ENCODE data around the gene FAM169A.
"Not testable (repeated sequence)": the region's sequence is repeated elsewhere in the genome, so short reads cannot be mapped to it uniquely, and the experiment has no call there.

FAM169A gene, protein sequence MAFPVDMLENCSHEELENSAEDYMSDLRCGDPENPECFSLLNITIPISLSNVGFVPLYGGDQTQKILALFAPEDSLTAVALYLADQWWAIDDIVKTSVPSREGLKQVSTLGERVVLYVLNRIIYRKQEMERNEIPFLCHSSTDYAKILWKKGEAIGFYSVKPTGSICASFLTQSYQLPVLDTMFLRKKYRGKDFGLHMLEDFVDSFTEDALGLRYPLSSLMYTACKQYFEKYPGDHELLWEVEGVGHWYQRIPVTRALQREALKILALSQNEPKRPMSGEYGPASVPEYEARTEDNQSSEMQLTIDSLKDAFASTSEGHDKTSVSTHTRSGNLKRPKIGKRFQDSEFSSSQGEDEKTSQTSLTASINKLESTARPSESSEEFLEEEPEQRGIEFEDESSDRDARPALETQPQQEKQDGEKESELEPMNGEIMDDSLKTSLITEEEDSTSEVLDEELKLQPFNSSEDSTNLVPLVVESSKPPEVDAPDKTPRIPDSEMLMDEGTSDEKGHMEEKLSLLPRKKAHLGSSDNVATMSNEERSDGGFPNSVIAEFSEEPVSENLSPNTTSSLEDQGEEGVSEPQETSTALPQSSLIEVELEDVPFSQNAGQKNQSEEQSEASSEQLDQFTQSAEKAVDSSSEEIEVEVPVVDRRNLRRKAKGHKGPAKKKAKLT

GRCh38 chr5:74865804-74866595 lies at the start of gene FAM169A:
Gene FAM169A (minus strand): TSS chr5:74866387. CDS start chr5:74841676, 24,711 bp downstream.
- no peak for TF ChIP-seq CTCF (IDR thresholded peaks at IDR 0.05; ENCODE audit: low read depth, low read length)
- peak within 1 kb of the TSS; percentile 47 for H3K4me3 ChIP-seq (ENCODE audit: low read depth, low read length)

- no peak overlapping the region for H3K4me3 ChIP-seq (ENCODE audit: low read depth, low read length)
- TF ChIP-seq CTCF (IDR thresholded peaks at IDR 0.05; ENCODE audit: low read depth, low read length): no peak
Measured at GRCh38 chr5:74915488-74915887, 49.3 kb upstream of the FAM169A start.

DNA sequence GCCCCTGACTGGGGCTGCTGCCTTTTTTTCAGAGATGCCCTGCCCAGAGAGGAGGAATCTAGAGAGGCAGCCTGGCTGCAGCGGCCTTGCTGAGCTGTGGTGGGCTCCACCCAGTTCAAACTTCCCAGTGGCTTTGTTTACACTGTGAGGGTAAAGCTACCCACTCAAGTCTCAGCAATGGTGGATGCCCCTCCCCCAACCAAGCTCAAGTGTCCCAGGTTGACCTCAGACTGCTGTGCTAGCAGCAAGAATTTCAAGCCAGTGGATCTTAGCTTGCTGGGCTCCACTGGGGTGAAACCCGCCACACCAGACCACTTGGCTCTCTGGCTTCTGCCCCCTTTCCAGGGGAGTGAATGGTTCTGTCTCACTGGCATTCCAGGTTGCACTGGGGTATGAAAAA lies 45.2 kb upstream of the FAM169A start:
- H3K4me3 ChIP-seq (ENCODE audit: low read depth, low read length): not testable (repeated sequence)

DNA sequence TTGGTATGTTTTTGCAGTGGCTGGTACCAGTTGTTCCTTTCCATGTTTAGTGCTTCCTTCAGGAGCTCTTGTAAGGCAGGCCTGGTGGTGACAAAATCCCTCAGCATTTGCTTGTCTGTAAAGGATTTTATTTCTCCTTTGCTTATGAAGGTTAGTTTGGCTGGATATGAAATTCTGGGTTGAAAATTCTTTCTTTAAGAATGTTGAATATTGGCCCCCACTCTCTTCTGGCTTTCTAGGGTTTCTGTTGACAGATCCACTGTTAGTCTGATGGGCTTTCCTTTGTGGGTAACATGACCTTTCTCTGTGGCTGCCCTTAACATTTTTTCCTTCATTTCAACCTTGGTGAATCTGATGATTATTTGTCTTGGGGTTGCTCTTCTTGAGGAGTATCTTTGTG lies 43.7 kb upstream of the FAM169A start:
- not testable (repeated sequence) for H3K4me3 ChIP-seq (ENCODE audit: low read depth, low read length)

DNA sequence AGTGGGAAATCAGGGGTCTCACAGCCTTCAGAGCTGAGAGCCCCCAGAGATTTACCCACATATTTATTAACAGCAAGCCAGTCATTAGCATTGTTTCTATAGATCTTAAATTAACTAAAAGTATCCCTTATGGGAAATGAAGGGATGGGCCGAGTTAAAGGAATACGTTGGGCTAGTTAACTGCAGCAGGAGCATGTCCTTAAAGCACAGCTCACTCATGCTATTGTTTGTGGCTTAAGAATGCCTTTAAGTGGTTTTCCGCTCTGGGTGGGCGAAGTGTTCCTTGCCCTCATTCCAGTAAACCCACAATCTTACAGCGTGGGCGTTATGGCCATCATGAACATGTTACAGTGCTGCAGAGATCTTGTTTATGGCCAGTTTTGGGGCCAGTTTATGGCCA lies 42.0 kb upstream of the FAM169A start:
- H3K4me3 ChIP-seq (ENCODE audit: low read depth, low read length): not testable (repeated sequence)

DNA sequence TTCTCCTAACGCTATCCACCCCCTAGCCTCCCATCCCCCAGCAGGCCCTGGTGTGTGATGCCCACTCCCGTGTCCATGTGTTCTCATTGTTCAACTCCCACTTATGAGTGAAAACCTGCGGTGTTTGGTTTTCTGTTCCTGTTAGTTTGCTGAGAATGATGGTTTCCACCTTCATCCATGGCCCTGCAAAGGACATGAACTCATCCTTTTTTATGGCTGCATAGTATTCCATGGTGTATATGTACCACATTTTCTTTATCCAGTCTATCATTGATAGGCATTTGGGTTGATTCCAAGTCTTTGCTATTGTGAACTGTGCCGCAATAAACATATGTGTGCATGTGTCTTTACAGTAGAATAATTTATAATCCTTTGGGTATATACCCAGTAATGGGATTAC lies 38.5 kb upstream of the FAM169A start:
- not testable (repeated sequence) for H3K4me3 ChIP-seq (ENCODE audit: low read depth, low read length)

- TF ChIP-seq CTCF (IDR thresholded peaks at IDR 0.05; ENCODE audit: low read depth, low read length): 0 out of 2 replicates have a peak, but pooled peaks have one; percentile 14
- no peak overlapping the region for H3K4me3 ChIP-seq (ENCODE audit: low read depth, low read length)
Measured at GRCh38 chr5:74903165-74903787, 37.1 kb upstream of the FAM169A start.

DNA sequence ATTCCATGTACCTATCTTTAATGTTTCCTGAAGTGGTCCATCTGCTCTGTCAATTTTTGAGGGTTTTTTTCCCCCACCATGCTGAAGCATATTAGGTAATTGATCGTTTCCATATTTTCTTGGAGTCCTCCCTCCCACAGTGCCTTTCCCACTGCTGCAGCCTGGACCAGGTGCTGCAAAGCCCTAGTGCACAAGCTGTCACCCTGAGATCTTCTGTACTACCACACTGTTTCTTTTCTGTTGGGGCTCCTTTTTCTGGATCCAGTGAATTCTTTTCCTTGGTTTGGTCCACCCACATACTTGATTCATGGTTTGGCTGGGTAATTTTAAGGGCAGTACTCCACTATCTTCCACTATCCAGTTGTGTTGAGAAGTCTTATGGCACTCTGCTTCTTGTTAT lies 30.9 kb upstream of the FAM169A start:
- H3K4me3 ChIP-seq (ENCODE audit: low read depth, low read length): no peak overlapping the region
- no peak for TF ChIP-seq CTCF (IDR thresholded peaks at IDR 0.05; ENCODE audit: low read depth, low read length)

GRCh38 chr5:74895906-74896305 lies 29.7 kb upstream of the FAM169A start:
- TF ChIP-seq CTCF (IDR thresholded peaks at IDR 0.05; ENCODE audit: low read depth, low read length): no peak
- H3K4me3 ChIP-seq (ENCODE audit: low read depth, low read length): no peak overlapping the region

Measured in WI38 (cell line).